HEK293 (cell line): ENCODE results near the gene PHF8.

Experiments
- ZNF776 ChIP-seq: fragments of 450-650 bp; formaldehyde crosslinking; IDR thresholded peaks from 2 replicates; pipeline ENCODE4 v1.5.0; 2017; ENCODE audit warnings: missing biosample characterization, missing genetic modification characterization, borderline replicate concordance
- TF ChIP-seq, protein P1 (sequence below): fragments of 450-650 bp; formaldehyde crosslinking; IDR thresholded peaks from 2 replicates; pipeline ENCODE4 v1.5.1; 2016; ENCODE audit warnings: missing biosample characterization, missing genetic modification characterization

DNA sequence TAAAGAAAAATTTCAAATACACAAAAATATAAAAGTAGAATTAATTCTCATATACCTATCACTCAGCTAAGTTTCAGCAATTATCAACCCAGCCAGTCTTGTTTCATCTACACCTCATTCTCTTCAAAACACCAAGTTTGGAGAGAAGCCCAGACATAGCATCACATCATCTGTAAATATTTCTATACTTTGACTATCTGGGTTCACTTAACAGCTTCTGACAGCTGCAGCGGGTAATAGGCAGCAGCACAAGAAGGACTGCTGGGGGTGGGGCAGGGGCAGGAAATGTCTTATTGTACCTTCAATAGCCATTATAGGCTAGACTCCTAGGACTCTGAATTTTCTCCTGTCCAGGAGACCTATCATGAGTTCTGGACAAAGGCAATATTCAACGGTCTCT is 54.1 kb downstream of the PHF8 start:
- TF ChIP-seq, protein P1, sequence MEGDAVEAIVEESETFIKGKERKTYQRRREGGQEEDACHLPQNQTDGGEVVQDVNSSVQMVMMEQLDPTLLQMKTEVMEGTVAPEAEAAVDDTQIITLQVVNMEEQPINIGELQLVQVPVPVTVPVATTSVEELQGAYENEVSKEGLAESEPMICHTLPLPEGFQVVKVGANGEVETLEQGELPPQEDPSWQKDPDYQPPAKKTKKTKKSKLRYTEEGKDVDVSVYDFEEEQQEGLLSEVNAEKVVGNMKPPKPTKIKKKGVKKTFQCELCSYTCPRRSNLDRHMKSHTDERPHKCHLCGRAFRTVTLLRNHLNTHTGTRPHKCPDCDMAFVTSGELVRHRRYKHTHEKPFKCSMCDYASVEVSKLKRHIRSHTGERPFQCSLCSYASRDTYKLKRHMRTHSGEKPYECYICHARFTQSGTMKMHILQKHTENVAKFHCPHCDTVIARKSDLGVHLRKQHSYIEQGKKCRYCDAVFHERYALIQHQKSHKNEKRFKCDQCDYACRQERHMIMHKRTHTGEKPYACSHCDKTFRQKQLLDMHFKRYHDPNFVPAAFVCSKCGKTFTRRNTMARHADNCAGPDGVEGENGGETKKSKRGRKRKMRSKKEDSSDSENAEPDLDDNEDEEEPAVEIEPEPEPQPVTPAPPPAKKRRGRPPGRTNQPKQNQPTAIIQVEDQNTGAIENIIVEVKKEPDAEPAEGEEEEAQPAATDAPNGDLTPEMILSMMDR (tag by site-specific recombination): no peak
- no peak for TF ChIP-seq ZNF776 (tag by site-specific recombination)
